ENCODE data around the gene KIF16B.

DNA sequence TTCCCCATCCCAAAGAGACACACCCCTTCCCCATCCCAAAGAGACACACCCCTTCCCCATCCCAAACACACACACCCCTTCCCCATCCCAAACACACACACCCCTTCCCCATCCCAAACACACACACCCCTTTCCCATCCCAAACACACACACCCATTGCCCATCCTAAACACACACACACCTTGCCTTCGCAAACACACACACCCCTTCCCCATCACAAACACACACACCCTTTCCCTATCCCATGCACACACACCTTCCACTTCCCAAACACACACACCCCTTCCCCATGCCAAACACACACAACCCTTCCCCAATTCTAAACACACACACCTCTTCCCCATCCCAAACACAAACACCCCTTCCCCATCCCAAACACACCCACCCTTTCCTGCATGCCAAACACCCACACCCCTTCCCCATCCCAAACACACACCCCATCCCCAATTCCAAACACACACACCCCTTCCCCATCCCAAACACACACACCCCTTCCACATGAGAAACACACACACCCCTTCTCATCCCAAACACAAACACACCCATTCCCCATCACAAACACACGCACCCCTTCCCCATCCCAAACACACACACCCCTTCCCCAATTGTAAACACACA lies 315.3 kb downstream of the KIF16B start:
- TF ChIP-seq, protein P1, sequence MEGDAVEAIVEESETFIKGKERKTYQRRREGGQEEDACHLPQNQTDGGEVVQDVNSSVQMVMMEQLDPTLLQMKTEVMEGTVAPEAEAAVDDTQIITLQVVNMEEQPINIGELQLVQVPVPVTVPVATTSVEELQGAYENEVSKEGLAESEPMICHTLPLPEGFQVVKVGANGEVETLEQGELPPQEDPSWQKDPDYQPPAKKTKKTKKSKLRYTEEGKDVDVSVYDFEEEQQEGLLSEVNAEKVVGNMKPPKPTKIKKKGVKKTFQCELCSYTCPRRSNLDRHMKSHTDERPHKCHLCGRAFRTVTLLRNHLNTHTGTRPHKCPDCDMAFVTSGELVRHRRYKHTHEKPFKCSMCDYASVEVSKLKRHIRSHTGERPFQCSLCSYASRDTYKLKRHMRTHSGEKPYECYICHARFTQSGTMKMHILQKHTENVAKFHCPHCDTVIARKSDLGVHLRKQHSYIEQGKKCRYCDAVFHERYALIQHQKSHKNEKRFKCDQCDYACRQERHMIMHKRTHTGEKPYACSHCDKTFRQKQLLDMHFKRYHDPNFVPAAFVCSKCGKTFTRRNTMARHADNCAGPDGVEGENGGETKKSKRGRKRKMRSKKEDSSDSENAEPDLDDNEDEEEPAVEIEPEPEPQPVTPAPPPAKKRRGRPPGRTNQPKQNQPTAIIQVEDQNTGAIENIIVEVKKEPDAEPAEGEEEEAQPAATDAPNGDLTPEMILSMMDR (IDR thresholded peaks at IDR 0.05; ENCODE audit: extremely low read depth in 1 of 2, insufficient read depth in 1 of 2, low read depth in 1 of 2, low read length in 2 of 2), result no peak
- TF ChIP-seq POLR2A (IDR thresholded peaks at IDR 0.05; ENCODE audit: low read depth, low read length), result no peak
- no peak for TF ChIP-seq POLR2AphosphoS5 (IDR thresholded peaks at IDR 0.05; ENCODE audit: insufficient read depth, low read depth, low read length)
- no peak for TF ChIP-seq JUN (IDR thresholded peaks at IDR 0.05; ENCODE audit: borderline replicate concordance, insufficient read depth, insufficient read length, low read depth)
- TF ChIP-seq, protein P2, sequence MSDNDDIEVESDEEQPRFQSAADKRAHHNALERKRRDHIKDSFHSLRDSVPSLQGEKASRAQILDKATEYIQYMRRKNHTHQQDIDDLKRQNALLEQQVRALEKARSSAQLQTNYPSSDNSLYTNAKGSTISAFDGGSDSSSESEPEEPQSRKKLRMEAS (IDR thresholded peaks at IDR 0.05; ENCODE audit: insufficient read depth, insufficient read length), result no peak
